GM06990 (cell line): ENCODE measurements around the gene NES.

Experiments
- DNase-seq: peaks from one replicate; pipeline ENCODE4 v3.0.0-alpha.2; 2011; ENCODE audit not compliant: insufficient read length; ENCODE audit errors: extremely low read depth
- H3K27me3 ChIP-seq: replicated peaks from 2 replicates; pipeline ENCODE4 v1.6.0; 2011; ENCODE audit warnings: low read length; ENCODE audit not compliant: control insufficient read depth, insufficient read depth
- H3K36me3 ChIP-seq: 2 replicates; pipeline ENCODE4 v1.5.1; 2011; ENCODE audit warnings: low read length; ENCODE audit not compliant: control insufficient read depth, insufficient read depth
- H3K4me3 ChIP-seq: replicated peaks from 2 replicates; pipeline ENCODE4 v1.5.1; 2011; ENCODE audit warnings: low read depth, mild to moderate bottlenecking, control low read depth, low read length
- CTCF ChIP-seq: IDR thresholded peaks from 2 replicates; pipeline ENCODE4 v1.5.1; 2011; ENCODE audit warnings: low read length, control low read depth, mild to moderate bottlenecking, inconsistent platforms; ENCODE audit not compliant: insufficient read depth, poor library complexity, severe bottlenecking

NES gene

GRCh38 chr1:156717351-156717750 is 40.1 kb upstream of the NES start:
- DNase-seq, result no peak
- no peak for TF ChIP-seq CTCF
- Histone ChIP-seq H3K27me3 (no peaks in the 10 kb centered on the region), H3K36me3 (peaks cover 8% of the 10 kb centered on the region), H3K4me3 (no peak overlapping the region)

- H3K27me3 ChIP-seq, result no peaks in the 10 kb centered on the region
- H3K4me3 ChIP-seq, result no peak overlapping the region
- H3K36me3 ChIP-seq, result no peaks in the 10 kb centered on the region; the same call in 1 of the 2 replicates
- no peak for DNase-seq
- no peak for TF ChIP-seq CTCF
Measured at GRCh38 chr1:156714830-156715229, 37.6 kb upstream of the NES start.

- DNase-seq, result no peak
- no peaks in the 10 kb centered on the region for H3K27me3 ChIP-seq
- no peak overlapping the region for H3K4me3 ChIP-seq
- no peak for TF ChIP-seq CTCF
- no peaks in the 10 kb centered on the region; the same call in 1 of the 2 replicates for H3K36me3 ChIP-seq
Measured at GRCh38 chr1:156712626-156713025, 35.4 kb upstream of the NES start.

- Histone ChIP-seq H3K27me3 (no peaks in the 10 kb centered on the region; the same call in 1 of the 2 replicates), H3K36me3 (no peaks in the 10 kb centered on the region; the same call in 1 of the 2 replicates), H3K4me3 (no peak overlapping the region)
- TF ChIP-seq CTCF, result no peak
- no peak for DNase-seq
Measured at GRCh38 chr1:156711011-156711817, 34.0 kb upstream of the NES start.

- no peak for TF ChIP-seq CTCF
- Histone ChIP-seq H3K27me3 (no peaks in the 10 kb centered on the region; the same call in 1 of the 2 replicates), H3K36me3 (no peaks in the 10 kb centered on the region; the same call in 1 of the 2 replicates), H3K4me3 (no peak overlapping the region)
- DNase-seq, result no peak
Measured at GRCh38 chr1:156709757-156710489, 32.7 kb upstream of the NES start.
